Testis (tissue), 3 donors: ENCODE data around the gene CADPS2. TPM values are rescaled to one million over a fixed set of nuclear protein-coding genes. Genes with fewer than 3 reads are reported as not detected.
A peak's percentile ranks its signal among the peaks of the same experiment; 100 is the strongest.

Experiments
- DNase-seq: peaks from one replicate; pipeline ENCODE4 v3.0.0-alpha.2; 2019
- H3K27ac ChIP-seq, 2 donors: fragments of 200-600 bp; sonication (generic); one replicate each; pipeline ENCODE4 v1.5.1; 2019
- H3K27me3 ChIP-seq: fragments of 200-600 bp; sonication (generic); one replicate; pipeline ENCODE4 v1.5.1; 2019
- H3K36me3 ChIP-seq: fragments of 200-600 bp; sonication (generic); one replicate; pipeline ENCODE4 v1.5.1; 2017; ENCODE audit warnings: low read depth; ENCODE audit errors: missing control alignments
- H3K4me1 ChIP-seq: fragments of 200-600 bp; sonication (generic); one replicate; pipeline ENCODE4 v1.5.1; 2019
- H3K4me3 ChIP-seq, 2 donors: fragments of 200-600 bp; sonication (generic); one replicate each; pipeline ENCODE4 v1.5.1; 2017 to 2019
- H3K9me3 ChIP-seq: fragments of 200-600 bp; sonication (generic); one replicate; pipeline ENCODE4 v1.5.1; 2017
- POLR2A ChIP-seq: fragments of 450-650 bp; IDR thresholded peaks from one replicate; pipeline ENCODE4 v1.6.1; 2017; ENCODE audit warnings: antibody characterized with exemption, mild to moderate bottlenecking, moderate library complexity
- WGBS, 2 donors: methylation state at CpG; one replicate each; pipeline ENCODE4 v1.1.5; 2018; 5-methylcytosine and 5-hydroxymethylcytosine counted together
- intact Hi-C: fragments of 100-400 bp; cut with DNase I; formaldehyde crosslinking; loops from one replicate; pipeline ENCODE4 v1.15.1; 2023; ENCODE audit warnings: low total_unique reads
- polyA plus RNA-seq: library from polyadenylated mRNA; stranded (reverse); fragments of 350-450 nt; fragmentation: Illumina TruSeq; extraction: RNeasy Lipid Tissue Mini Kit (QIAGEN cat#74804); gene quantifications from one replicate; pipeline ENCODE4 v1.2.3, GENCODE V29; 2014; ENCODE audit warnings: low read depth, low replicate concordance; ENCODE audit not compliant: insufficient read depth
- total RNA-seq, 2 donors: library from RNA; depleted of rRNA; stranded (reverse); fragments of >200 nt; gene quantifications; one replicate each; pipeline ENCODE4 v1.2.3, GENCODE V29; 2016
- TF ChIP-seq, protein P1 (sequence below), 3 experiments: fragments of 450-650 bp in 2 of 3; fragments of 200-600 bp in 1 of 3; sonication (generic) in 1 of 3; IDR thresholded peaks; one replicate each; pipeline ENCODE4 v1.5.1; 2016 to 2019; ENCODE audit warnings: antibody characterized with exemption in 3 of 3, mild to moderate bottlenecking in 2 of 3, moderate library complexity in 1 of 3

CADPS2 gene
- total and polyA plus RNA-seq, 3 donors from 2014 or later, result 6.0 to 9.9 (median 9.3) TPM

DNA sequence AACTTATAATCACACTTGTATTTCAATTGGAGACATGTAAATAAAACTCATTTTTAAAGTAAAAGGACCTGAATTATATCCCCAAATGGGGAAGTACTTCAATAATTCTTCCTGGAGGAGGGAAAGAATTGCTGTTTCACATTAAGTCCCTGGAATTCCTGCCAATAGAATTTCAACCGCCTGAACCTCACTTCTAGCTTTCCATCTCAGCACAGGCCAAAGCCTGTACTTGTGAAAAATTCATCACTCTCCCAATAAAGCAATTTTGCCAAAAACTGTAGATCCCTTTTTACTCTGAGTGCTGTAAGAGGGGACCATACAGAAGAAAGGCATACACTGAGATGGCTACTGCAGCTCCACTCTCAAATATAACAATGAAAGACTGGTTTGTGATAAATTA, 54.8 kb downstream of the CADPS2 start:
- Histone ChIP-seq H3K9me3 (no peaks in the 10 kb centered on the region), H3K4me3 (no peak overlapping the region), H3K4me1 (no peaks in the 10 kb centered on the region), H3K27ac (no peak overlapping the region), H3K27me3 (no peaks in the 10 kb centered on the region), H3K36me3 (no peaks in the 10 kb centered on the region)
- no peak for DNase-seq
- TF ChIP-seq, protein P1, sequence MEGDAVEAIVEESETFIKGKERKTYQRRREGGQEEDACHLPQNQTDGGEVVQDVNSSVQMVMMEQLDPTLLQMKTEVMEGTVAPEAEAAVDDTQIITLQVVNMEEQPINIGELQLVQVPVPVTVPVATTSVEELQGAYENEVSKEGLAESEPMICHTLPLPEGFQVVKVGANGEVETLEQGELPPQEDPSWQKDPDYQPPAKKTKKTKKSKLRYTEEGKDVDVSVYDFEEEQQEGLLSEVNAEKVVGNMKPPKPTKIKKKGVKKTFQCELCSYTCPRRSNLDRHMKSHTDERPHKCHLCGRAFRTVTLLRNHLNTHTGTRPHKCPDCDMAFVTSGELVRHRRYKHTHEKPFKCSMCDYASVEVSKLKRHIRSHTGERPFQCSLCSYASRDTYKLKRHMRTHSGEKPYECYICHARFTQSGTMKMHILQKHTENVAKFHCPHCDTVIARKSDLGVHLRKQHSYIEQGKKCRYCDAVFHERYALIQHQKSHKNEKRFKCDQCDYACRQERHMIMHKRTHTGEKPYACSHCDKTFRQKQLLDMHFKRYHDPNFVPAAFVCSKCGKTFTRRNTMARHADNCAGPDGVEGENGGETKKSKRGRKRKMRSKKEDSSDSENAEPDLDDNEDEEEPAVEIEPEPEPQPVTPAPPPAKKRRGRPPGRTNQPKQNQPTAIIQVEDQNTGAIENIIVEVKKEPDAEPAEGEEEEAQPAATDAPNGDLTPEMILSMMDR (IDR thresholded peaks at IDR 0.05), result no peak
- TF ChIP-seq POLR2A, result no peak
- intact Hi-C loops, result no loop called here
- 45 to 60% methylated on average over 1 of the region's 1 CpG for WGBS, 2 donors

DNA sequence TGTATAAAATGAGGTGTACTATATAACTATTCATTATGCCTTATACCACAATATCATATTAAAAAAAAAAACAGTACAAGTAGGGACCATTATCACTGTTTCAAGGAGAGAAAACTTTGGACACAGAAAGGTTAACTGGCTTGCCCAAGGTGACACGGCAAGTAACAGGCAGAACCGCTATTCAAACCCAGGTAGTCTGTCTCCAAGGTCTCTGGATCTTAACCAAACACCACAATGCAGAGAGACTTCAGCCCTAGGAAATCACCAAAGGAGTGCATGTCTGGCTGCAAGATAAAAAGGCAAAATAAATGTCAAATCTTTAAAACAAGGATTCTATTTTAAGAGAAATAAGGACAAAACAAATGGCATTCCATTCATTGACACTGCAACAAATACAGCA, 56.3 kb downstream of the CADPS2 start:
- no peaks in the 10 kb centered on the region for H3K36me3 ChIP-seq
- intact Hi-C loops, result no loop called here
- no peak overlapping the region for H3K4me3 ChIP-seq
- WGBS, 2 donors, result 41 to 43% methylated on average over 2 of the region's 2 CpGs
- no peaks in the 10 kb centered on the region for H3K27me3 ChIP-seq
- TF ChIP-seq, protein P1 (IDR thresholded peaks at IDR 0.05), result no peak
- H3K9me3 ChIP-seq, result no peaks in the 10 kb centered on the region
- H3K4me1 ChIP-seq, result no peaks in the 10 kb centered on the region
- no peak overlapping the region for H3K27ac ChIP-seq
- DNase-seq, result no peak

DNA sequence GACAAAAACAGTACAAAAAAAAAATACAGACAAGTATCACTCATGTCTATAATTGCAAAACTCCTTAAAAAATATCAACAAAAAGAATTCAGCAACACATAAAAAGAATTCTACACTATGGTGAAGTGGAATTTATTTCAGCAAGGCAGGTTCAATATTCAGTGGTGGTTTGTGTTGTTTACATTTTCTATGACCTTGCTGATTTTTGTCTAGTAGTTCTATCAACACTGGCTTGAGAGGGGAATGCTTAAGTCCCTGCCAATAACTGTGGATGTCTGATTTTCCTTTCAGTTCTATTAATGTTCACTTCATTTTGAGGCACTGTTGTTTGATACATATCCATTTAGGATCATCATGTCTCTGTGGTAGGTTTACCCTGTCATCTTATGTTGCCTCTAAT, 58.5 kb downstream of the CADPS2 start:
- intact Hi-C loops, result no loop called here
- no peak for TF ChIP-seq POLR2A
- TF ChIP-seq, protein P1 (IDR thresholded peaks at IDR 0.05), result no peak
- no peak overlapping the region for H3K4me3 ChIP-seq

GRCh38 chr7:122813845-122814244, 72.4 kb downstream of the CADPS2 start:
- intact Hi-C loops, result no loop called here
- no peaks in the 10 kb centered on the region for H3K27me3 ChIP-seq
- DNase-seq, result no peak
- H3K36me3 ChIP-seq, result no peaks in the 10 kb centered on the region
- no peak overlapping the region for H3K4me3 ChIP-seq
- TF ChIP-seq, protein P1 (IDR thresholded peaks at IDR 0.05), result no peak
- TF ChIP-seq POLR2A, result no peak
- WGBS, 2 donors, result 94 to 97% methylated on average over 3 of the region's 3 CpGs
- no peak overlapping the region for H3K27ac ChIP-seq
- no peaks in the 10 kb centered on the region for H3K4me1 ChIP-seq
- no peaks in the 10 kb centered on the region for H3K9me3 ChIP-seq

More for the DNA sequence above, 58.5 kb downstream of the CADPS2 start:
- H3K9me3 ChIP-seq, result no peaks in the 10 kb centered on the region
- H3K4me1 ChIP-seq, result no peaks in the 10 kb centered on the region
- no peaks in the 10 kb centered on the region for H3K36me3 ChIP-seq
- no peak for DNase-seq
- H3K27ac ChIP-seq, result no peak overlapping the region
- H3K27me3 ChIP-seq, result no peaks in the 10 kb centered on the region

DNA sequence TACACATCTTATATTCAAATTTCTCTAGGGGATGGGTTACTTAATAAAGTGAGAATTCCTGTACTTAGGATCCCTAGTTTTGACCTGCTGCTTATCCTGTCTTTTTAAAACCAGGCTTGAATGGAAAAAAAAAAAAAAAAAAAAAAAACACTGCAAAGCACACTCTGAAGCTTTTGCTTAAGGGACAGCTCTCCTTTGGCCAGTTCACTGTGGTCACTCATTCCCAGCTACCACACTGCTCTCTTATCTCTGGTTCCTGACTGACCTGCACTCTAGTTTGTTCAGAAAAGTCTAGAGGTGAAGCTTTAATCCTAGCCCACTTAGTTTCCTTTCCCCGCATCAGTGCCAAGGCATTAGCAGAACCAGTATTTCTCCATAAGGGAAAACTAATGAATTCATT, 82.4 kb downstream of the CADPS2 start:
- Histone ChIP-seq H3K27ac (peak overlapping the region in 1 of 2 donors; percentile 83), H3K4me1 (peaks cover 4% of the 10 kb centered on the region), H3K36me3 (no peaks in the 10 kb centered on the region), H3K9me3 (no peaks in the 10 kb centered on the region), H3K27me3 (no peaks in the 10 kb centered on the region), H3K4me3 (no peak overlapping the region)
- DNase-seq, result no peak
- TF ChIP-seq, protein P1 (IDR thresholded peaks at IDR 0.05), result no peak
- no peak for TF ChIP-seq POLR2A
- intact Hi-C loops, result no loop called here
- WGBS, 2 donors, result 74 to 81% methylated on average over 1 of the region's 1 CpG
